HCT116 (cell line): ENCODE data around the gene MICAL1. TPM values are rescaled to one million over a fixed set of nuclear protein-coding genes. Genes with fewer than 3 reads are reported as not detected.

Source experiments
- ATAC-seq: fragments of 200-7000 bp; cut with Tn5 transposase; 2 replicates; pipeline ENCODE4 v1.9.1; 2020; ENCODE audit warnings: mild to moderate bottlenecking, moderate library complexity
- BruUV-seq: library from RNA; stranded (reverse); fragments of 400-500 nt; replicated peaks from 2 replicates; lab custom pipeline; 2021; lab: Mats Ljungman, UMichigan
- CTCF ChIA-PET: fragments of 300-600 bp; sonication (Branson Sonifier 250); formaldehyde crosslinking; loops from one replicate; lab custom pipeline; 2021; ENCODE audit warnings: antibody characterized with exemption; lab: Charles Lee
- POLR2A ChIA-PET: fragments of 300-600, 350-600 bp; sonication (Branson Sonifier 250); formaldehyde crosslinking; loops from one replicate; lab custom pipeline; 2021; ENCODE audit warnings: antibody characterized with exemption; lab: Charles Lee
- RAD21 ChIA-PET, 2 experiments: fragments of 300-600 bp; sonication (Branson Sonifier 250); formaldehyde crosslinking; loops; one replicate each; lab custom pipeline; 2023; ENCODE audit warnings: low total read pairs in 2 of 2; ENCODE audit not compliant: uncharacterized antibody in 2 of 2, unreplicated experiment in 2 of 2, low non-redundant PET in 1 of 2; lab: Charles Lee
- DNase-seq: peaks from one replicate; pipeline ENCODE4 v3.0.0-alpha.2; 2010; ENCODE audit warnings: low read depth, low spot score
- H2AFZ ChIP-seq: fragments of 200-600 bp; shearing (Covaris generic), sonication (generic); 2 replicates; pipeline ENCODE4 v1.6.1; 2017; ENCODE audit warnings: low read depth, mixed run types, mixed read lengths, antibody characterized with exemption, low read length; ENCODE audit not compliant: poor library complexity, severe bottlenecking
- H3K27ac ChIP-seq: 2 replicates; pipeline ENCODE4 v1.5.1; 2012; ENCODE audit warnings: low read depth, low read length
- H3K27me3 ChIP-seq: fragments of 200-600 bp; sonication (generic); 2 replicates; pipeline ENCODE4 v1.6.1; 2016; ENCODE audit warnings: mixed run types, low read length, mixed read lengths; ENCODE audit not compliant: insufficient read depth
- H3K36me3 ChIP-seq, 2 experiments: fragments of 200-500 bp in 1 of 2; fragments of 200-600 bp in 1 of 2; sonication (Bioruptor generic) in 1 of 2; sonication (generic) in 1 of 2; 2 replicates each; pipeline versions ENCODE4 v1.5.1 to v1.6.1; 2014 to 2016; ENCODE audit warnings: low read length in 2 of 2, inconsistent platforms in 1 of 2, mixed read lengths in 1 of 2, mixed run types in 1 of 2; ENCODE audit not compliant: insufficient read depth in 2 of 2, control insufficient read depth in 1 of 2
- H3K4me1 ChIP-seq, 2 experiments: fragments of 200-600 bp in 1 of 2; sonication (generic) in 1 of 2; 2 replicates each; pipeline versions ENCODE4 v1.5.1 to v1.6.1; 2012 to 2017; ENCODE audit warnings: low read length in 2 of 2, inconsistent platforms in 1 of 2, mild to moderate bottlenecking in 1 of 2, mixed read lengths in 1 of 2, mixed run types in 1 of 2, moderate library complexity in 1 of 2; ENCODE audit not compliant: insufficient read depth in 2 of 2, control insufficient read depth in 1 of 2
- H3K4me2 ChIP-seq: fragments of 200-600 bp; sonication (generic); 2 replicates; pipeline ENCODE4 v1.6.1; 2017; ENCODE audit warnings: mixed run types, low read length, mixed read lengths
- H3K4me3 ChIP-seq, 2 experiments: fragments of 200-600 bp in 1 of 2; sonication (generic) in 1 of 2; replicated peaks in 1 of 2; 2 replicates each; pipeline ENCODE4 v1.5.1; 2011 to 2016; ENCODE audit warnings: low read length in 2 of 2, control low read depth in 1 of 2, low read depth in 1 of 2, mild to moderate bottlenecking in 1 of 2, mixed read lengths in 1 of 2, mixed run types in 1 of 2
- H3K79me2 ChIP-seq: fragments of 200-600 bp; sonication (generic); 2 replicates; pipeline ENCODE4 v1.6.1; 2017; ENCODE audit warnings: mild to moderate bottlenecking, mixed run types, low read length, moderate library complexity, mixed read lengths; ENCODE audit not compliant: insufficient read depth
- H3K9ac ChIP-seq: fragments of 200-600 bp; sonication (generic); 2 replicates; pipeline ENCODE4 v1.6.1; 2016; ENCODE audit warnings: low read length, mixed read lengths
- H3K9me2 ChIP-seq: fragments of 200-600 bp; sonication (generic), shearing (Covaris generic); 2 replicates; pipeline ENCODE4 v1.6.1; 2017; ENCODE audit warnings: mixed run types, mild to moderate bottlenecking, moderate library complexity; ENCODE audit not compliant: insufficient read depth
- H3K9me3 ChIP-seq, 2 experiments: fragments of 200-500 bp in 1 of 2; fragments of 200-600 bp in 1 of 2; sonication (Bioruptor generic) in 1 of 2; sonication (generic) in 1 of 2; 2 replicates each; pipeline ENCODE4 v1.6.1; 2014 to 2017; ENCODE audit warnings: low read length in 2 of 2, mixed read lengths in 2 of 2, inconsistent platforms in 1 of 2, low read depth in 1 of 2, mild to moderate bottlenecking in 1 of 2, mixed run types in 1 of 2, moderate library complexity in 1 of 2; ENCODE audit not compliant: control insufficient read depth in 1 of 2, insufficient read depth in 1 of 2
- H4K20me1 ChIP-seq: fragments of 200-600 bp; sonication (generic), shearing (Covaris generic); 2 replicates; pipeline ENCODE4 v1.6.1; 2017; ENCODE audit warnings: mixed run types, mild to moderate bottlenecking, moderate library complexity; ENCODE audit not compliant: insufficient read depth
- SRF ChIP-seq: IDR thresholded peaks from 2 replicates; pipeline ENCODE4 v1.6.1; 2012; ENCODE audit warnings: low read depth
- TCF7L2 ChIP-seq: IDR thresholded peaks from 2 replicates; pipeline ENCODE4 v1.7.0; 2011; ENCODE audit warnings: borderline replicate concordance, inconsistent platforms; ENCODE audit not compliant: insufficient read depth, insufficient read length; ENCODE audit errors: extremely low read depth
- intact Hi-C: fragments of 100-400 bp; cut with micrococcal nuclease; formaldehyde crosslinking; loops from 2 replicates; pipeline ENCODE4 v1.10.0; 2022
- total RNA-seq: library from RNA; stranded (reverse); gene quantifications from one replicate; pipeline ENCODE4 v1.2.1, GENCODE V29; 2021; ENCODE audit not compliant: unreplicated experiment
- TF ChIP-seq, protein P1 (sequence below), 3 experiments: fragments of 200-600 bp in 1 of 3; sonication (generic) in 1 of 3; IDR thresholded peaks in 2 of 3; conservative IDR thresholded peaks in 1 of 3; 2 replicates each; pipeline ENCODE4 v1.5.1; 2012 to 2017; ENCODE audit warnings: low read depth in 2 of 3, low read length in 2 of 3, antibody characterized with exemption in 1 of 3, borderline replicate concordance in 1 of 3, control low read depth in 1 of 3, mild to moderate bottlenecking in 1 of 3, mixed read lengths in 1 of 3, mixed run types in 1 of 3, moderate library complexity in 1 of 3; ENCODE audit not compliant: insufficient read depth in 1 of 3
- TF ChIP-seq, protein P2 (sequence below): IDR thresholded peaks from 2 replicates; pipeline ENCODE4 v1.6.1; 2012; ENCODE audit warnings: low read depth

MICAL1 gene
- total RNA-seq, 1 experiment from 2014 or later, result 23.9 TPM

DNA sequence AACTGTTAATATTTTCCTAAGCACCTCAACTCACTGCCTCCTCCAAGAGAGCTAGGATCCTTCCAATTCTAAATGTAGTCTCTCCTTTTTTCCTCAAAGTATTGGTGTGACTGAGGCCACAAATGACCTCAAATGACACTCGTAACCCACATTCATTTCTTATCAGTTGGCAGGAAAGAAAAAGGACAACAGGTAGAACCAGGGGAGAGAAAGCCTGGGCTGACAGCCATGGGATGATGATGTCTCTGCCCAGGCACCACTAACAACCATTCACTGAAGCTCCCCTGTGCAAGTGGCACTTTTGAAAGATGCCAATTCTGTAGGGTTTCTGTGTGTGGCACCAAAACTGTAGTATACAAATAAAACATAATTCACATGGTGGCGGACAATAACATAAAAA, 20.1 kb upstream of the MICAL1 start:
- POLR2A ChIA-PET, result no interaction called here
- ATAC-seq (no peak), DNase-seq (no peak)
- Histone ChIP-seq H3K4me1 (no peaks in the 10 kb centered on the region), H3K4me2 (no peak overlapping the region), H3K4me3 (no peak overlapping the region), H3K27me3 (no peaks in the 10 kb centered on the region), H2AFZ (no peak overlapping the region), H3K27ac (no peak overlapping the region), H3K9me3 (no peaks in the 10 kb centered on the region), H3K79me2 (peaks cover 83% of the 10 kb centered on the region), H3K36me3 (peaks cover 40 to 51% of the 10 kb centered on the region in 2 experiments), H4K20me1 (no peaks in the 10 kb centered on the region), H3K9me2 (no peaks in the 10 kb centered on the region), H3K9ac (no peak overlapping the region)
- no peak for TF ChIP-seq SRF
- TF ChIP-seq, protein P1, sequence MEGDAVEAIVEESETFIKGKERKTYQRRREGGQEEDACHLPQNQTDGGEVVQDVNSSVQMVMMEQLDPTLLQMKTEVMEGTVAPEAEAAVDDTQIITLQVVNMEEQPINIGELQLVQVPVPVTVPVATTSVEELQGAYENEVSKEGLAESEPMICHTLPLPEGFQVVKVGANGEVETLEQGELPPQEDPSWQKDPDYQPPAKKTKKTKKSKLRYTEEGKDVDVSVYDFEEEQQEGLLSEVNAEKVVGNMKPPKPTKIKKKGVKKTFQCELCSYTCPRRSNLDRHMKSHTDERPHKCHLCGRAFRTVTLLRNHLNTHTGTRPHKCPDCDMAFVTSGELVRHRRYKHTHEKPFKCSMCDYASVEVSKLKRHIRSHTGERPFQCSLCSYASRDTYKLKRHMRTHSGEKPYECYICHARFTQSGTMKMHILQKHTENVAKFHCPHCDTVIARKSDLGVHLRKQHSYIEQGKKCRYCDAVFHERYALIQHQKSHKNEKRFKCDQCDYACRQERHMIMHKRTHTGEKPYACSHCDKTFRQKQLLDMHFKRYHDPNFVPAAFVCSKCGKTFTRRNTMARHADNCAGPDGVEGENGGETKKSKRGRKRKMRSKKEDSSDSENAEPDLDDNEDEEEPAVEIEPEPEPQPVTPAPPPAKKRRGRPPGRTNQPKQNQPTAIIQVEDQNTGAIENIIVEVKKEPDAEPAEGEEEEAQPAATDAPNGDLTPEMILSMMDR (IDR thresholded peaks at IDR 0.05 in 2 of 3, conservative IDR thresholded peaks at IDR 0.05 in 1 of 3; ENCODE audit: borderline replicate concordance in 1 of 3, insufficient read depth in 1 of 3, low read depth in 2 of 3, low read length in 2 of 3), result no peak
- TF ChIP-seq TCF7L2, result no peak
- TF ChIP-seq, protein P2, sequence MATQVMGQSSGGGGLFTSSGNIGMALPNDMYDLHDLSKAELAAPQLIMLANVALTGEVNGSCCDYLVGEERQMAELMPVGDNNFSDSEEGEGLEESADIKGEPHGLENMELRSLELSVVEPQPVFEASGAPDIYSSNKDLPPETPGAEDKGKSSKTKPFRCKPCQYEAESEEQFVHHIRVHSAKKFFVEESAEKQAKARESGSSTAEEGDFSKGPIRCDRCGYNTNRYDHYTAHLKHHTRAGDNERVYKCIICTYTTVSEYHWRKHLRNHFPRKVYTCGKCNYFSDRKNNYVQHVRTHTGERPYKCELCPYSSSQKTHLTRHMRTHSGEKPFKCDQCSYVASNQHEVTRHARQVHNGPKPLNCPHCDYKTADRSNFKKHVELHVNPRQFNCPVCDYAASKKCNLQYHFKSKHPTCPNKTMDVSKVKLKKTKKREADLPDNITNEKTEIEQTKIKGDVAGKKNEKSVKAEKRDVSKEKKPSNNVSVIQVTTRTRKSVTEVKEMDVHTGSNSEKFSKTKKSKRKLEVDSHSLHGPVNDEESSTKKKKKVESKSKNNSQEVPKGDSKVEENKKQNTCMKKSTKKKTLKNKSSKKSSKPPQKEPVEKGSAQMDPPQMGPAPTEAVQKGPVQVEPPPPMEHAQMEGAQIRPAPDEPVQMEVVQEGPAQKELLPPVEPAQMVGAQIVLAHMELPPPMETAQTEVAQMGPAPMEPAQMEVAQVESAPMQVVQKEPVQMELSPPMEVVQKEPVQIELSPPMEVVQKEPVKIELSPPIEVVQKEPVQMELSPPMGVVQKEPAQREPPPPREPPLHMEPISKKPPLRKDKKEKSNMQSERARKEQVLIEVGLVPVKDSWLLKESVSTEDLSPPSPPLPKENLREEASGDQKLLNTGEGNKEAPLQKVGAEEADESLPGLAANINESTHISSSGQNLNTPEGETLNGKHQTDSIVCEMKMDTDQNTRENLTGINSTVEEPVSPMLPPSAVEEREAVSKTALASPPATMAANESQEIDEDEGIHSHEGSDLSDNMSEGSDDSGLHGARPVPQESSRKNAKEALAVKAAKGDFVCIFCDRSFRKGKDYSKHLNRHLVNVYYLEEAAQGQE, result no peak
- intact Hi-C loops, result no loop called here
- RAD21 ChIA-PET, result no interaction called here
- CTCF ChIA-PET, result no interaction called here
- no TSS peak for BruUV-seq
